Activated T-helper 9 cell treated with anti-CD3 and anti-CD28 coated beads, Interleukin-2, amount 50 U/mL, for 16 hours (primary cell): Measurements from ENCODE around the gene FAM200A.
"Not testable (repeated sequence)": the region's sequence is repeated elsewhere in the genome, so short reads cannot be mapped to it uniquely, and the experiment has no call there.

Experiments used
- DNase-seq: peaks from one replicate; pipeline ENCODE4 v3.0.0-alpha.2; 2020; ENCODE audit warnings: low read depth

FAM200A gene

GRCh38 chr7:99551767-99552463 lies at the start of gene FAM200A:
FAM200A (minus strand) TSS chr7:99552114; CDS start chr7:99548407, 3,707 bp downstream.
- DNase-seq: peak; percentile 79

- no peak for DNase-seq
Measured at GRCh38 chr7:99599836-99600235, 47.9 kb upstream of the FAM200A start.

- DNase-seq: no peak
Measured at GRCh38 chr7:99597762-99598501, 46.0 kb upstream of the FAM200A start, which contains the start of gene TMEM225B. TMEM225B (plus strand) TSS chr7:99598267; CDS start chr7:99604389, 6,122 bp downstream.

- DNase-seq: no peak
Measured at GRCh38 chr7:99596408-99596955, 44.6 kb upstream of the FAM200A start.

GRCh38 chr7:99594948-99595745 lies 43.2 kb upstream of the FAM200A start:
- DNase-seq: no peak

GRCh38 chr7:99588868-99589267 lies 37.0 kb upstream of the FAM200A start:
- DNase-seq: no peak

GRCh38 chr7:99580778-99581332 lies 28.9 kb upstream of the FAM200A start:
- not testable (repeated sequence) for DNase-seq

- peak; percentile 34 for DNase-seq
Measured at GRCh38 chr7:99579956-99580777, 28.3 kb upstream of the FAM200A start.

- DNase-seq: no peak
Measured at GRCh38 chr7:99579281-99579955, 27.5 kb upstream of the FAM200A start.

- DNase-seq: no peak
Measured at GRCh38 chr7:99576251-99576650, 24.3 kb upstream of the FAM200A start.

GRCh38 chr7:99573257-99573656 lies 21.3 kb upstream of the FAM200A start:
- DNase-seq: no peak

GRCh38 chr7:99571768-99572167 lies 19.9 kb upstream of the FAM200A start:
- DNase-seq: no peak

- not testable (repeated sequence) for DNase-seq
Measured at GRCh38 chr7:99568770-99569169, 16.9 kb upstream of the FAM200A start.

GRCh38 chr7:99563650-99564049 lies 11.7 kb upstream of the FAM200A start:
- no peak for DNase-seq

GRCh38 chr7:99562832-99563231 lies 10.9 kb upstream of the FAM200A start:
- DNase-seq: peak; percentile 4

GRCh38 chr7:99562114-99562784 lies 10.3 kb upstream of the FAM200A start:
- DNase-seq: no peak

GRCh38 chr7:99561737-99562051 lies 9.8 kb upstream of the FAM200A start:
- no peak for DNase-seq

- DNase-seq: no peak
Measured at GRCh38 chr7:99560834-99561736, 9.2 kb upstream of the FAM200A start.
